ENCODE measurements around the gene PAM.
"Not testable (repeated sequence)": the region's sequence is repeated elsewhere in the genome, so short reads cannot be mapped to it uniquely, and the experiment has no call there.

PAM gene

GRCh38 chr5:102747386-102748166, 7.5 kb upstream of the PAM start:
- TF ChIP-seq FOXP2 (optimal IDR thresholded peaks at IDR 0.05; ENCODE audit: control extremely low read depth, extremely low read length, insufficient read depth), result no peak
- TF ChIP-seq EZH2 (IDR thresholded peaks at IDR 0.05), result no peak
- TF ChIP-seq POLR2AphosphoS5 (IDR thresholded peaks at IDR 0.05; ENCODE audit: borderline replicate concordance, low read depth, low read length), result no peak
- Histone ChIP-seq H3K36me3 (ENCODE audit: insufficient read depth, low read length) (no peaks in the 10 kb centered on the region), H3K4me3 (no peak overlapping the region), H3K9ac (ENCODE audit: insufficient read length) (no peak overlapping the region), H3K27ac (no peak overlapping the region), H3K9me3 (ENCODE audit: low read depth, low read length) (no peaks in the 10 kb centered on the region)
- DNase-seq (ENCODE audit: low read depth, low spot score), result no peak

DNA sequence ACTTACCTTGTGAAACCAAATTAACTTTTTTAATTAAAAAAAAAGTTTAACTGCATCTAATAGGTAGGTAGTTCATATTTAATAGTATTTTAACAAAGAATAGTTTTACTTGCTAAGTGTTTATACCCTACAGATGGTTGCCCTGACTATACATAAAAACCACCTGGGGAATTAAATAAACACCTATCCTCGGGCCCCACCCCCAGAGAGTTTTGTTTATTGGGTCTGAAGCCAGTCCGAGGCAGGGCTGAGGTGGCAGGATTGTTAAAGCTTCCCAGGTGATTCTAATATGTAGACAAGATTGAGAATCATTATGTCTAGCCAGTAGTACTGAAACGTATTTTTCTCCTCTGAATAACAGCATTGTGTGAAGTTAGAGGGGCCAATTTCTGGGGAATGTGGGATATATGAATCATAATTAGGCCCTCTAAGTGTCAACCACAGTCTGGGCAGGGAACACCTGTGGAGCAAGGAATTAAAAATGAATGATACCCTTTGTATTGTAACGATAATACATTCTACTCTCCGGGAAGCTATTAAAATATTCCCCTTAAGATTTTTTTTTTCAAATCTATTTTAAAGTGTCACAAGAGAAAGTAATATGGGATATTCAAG, 5.6 kb upstream of the PAM start:
- no peak for DNase-seq (ENCODE audit: low read depth, low spot score)
- Histone ChIP-seq H3K27ac (no peak overlapping the region), H3K36me3 (ENCODE audit: insufficient read depth, low read length) (no peaks in the 10 kb centered on the region), H3K9me3 (ENCODE audit: low read depth, low read length) (no peaks in the 10 kb centered on the region), H3K4me3 (no peak overlapping the region), H3K9ac (ENCODE audit: insufficient read length) (no peak overlapping the region)
- TF ChIP-seq POLR2AphosphoS5 (IDR thresholded peaks at IDR 0.05; ENCODE audit: borderline replicate concordance, low read depth, low read length), result no peak
- no peak for TF ChIP-seq EZH2 (IDR thresholded peaks at IDR 0.05)

DNA sequence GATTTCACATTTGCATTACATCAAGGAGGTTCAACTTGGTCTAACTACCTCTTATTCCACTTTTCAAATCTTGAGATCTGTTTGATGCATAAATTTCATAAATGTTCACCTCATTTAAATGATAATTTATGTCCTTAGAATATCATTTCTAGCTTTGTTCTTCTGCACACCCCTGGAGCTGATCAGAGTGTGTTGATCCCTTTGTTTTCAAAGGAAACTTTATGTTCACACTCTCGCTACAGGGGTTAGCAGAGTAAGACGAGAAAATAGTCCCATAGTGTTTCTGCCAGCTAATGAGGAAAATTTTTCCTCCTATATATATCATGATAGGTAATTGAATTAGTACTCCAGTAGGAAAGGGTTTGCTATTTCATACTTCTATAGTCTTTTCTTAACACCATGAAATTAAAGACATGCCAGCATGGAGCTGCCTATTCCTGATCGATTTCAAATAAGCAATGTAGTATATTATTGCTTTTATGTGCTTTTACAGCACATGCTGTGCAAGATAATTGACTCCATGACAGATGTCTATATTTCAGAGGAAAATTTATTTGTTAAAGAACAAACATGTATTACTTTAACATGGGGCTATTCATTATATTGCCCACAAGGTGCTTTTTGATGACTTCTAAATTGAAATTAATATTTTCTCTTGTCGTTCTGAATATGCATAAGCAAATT, 4.8 kb upstream of the PAM start:
- H3K9me3 ChIP-seq (ENCODE audit: low read depth, low read length), result no peaks in the 10 kb centered on the region
- TF ChIP-seq EZH2 (IDR thresholded peaks at IDR 0.05), result no peak
- no peak for TF ChIP-seq FOXP2 (optimal IDR thresholded peaks at IDR 0.05; ENCODE audit: control extremely low read depth, extremely low read length, insufficient read depth)
- TF ChIP-seq POLR2AphosphoS5 (IDR thresholded peaks at IDR 0.05; ENCODE audit: borderline replicate concordance, low read depth, low read length), result no peak
- no peak overlapping the region for H3K9ac ChIP-seq (ENCODE audit: insufficient read length)
- no peak overlapping the region for H3K27ac ChIP-seq
- no peaks in the 10 kb centered on the region for H3K36me3 ChIP-seq (ENCODE audit: insufficient read depth, low read length)
- H3K4me3 ChIP-seq, result no peak overlapping the region
- no peak for DNase-seq (ENCODE audit: low read depth, low spot score)

DNA sequence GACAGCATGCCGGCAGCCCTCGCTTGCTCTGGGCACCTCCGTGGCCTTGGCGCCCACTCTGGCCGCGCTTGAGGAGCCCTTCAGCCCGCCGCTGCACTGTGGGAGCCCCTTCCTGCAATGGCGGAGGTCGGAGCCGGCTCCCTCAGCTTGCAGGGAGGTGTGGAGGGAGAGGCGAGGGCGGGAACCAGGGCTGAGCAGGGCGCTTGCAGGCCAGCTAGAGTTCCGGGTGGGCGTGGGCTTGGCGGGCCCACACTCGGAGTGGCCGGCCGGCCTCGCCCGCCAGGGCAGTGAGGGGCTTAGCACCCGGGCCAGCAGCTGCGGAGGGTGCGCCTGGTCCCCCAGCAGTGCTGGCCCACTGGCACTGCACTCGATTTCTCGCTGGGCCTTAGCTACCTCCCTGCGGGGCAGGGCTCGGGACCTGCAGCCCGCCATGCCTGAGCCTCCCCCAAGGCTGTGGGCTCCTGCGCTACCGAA, 3.2 kb upstream of the PAM start:
- H3K36me3 ChIP-seq (ENCODE audit: insufficient read depth, low read length); H3K27ac ChIP-seq; DNase-seq (ENCODE audit: low read depth, low spot score); H3K4me3 ChIP-seq; H3K9me3 ChIP-seq (ENCODE audit: low read depth, low read length); H3K9ac ChIP-seq (ENCODE audit: insufficient read length): not testable (repeated sequence)

DNA sequence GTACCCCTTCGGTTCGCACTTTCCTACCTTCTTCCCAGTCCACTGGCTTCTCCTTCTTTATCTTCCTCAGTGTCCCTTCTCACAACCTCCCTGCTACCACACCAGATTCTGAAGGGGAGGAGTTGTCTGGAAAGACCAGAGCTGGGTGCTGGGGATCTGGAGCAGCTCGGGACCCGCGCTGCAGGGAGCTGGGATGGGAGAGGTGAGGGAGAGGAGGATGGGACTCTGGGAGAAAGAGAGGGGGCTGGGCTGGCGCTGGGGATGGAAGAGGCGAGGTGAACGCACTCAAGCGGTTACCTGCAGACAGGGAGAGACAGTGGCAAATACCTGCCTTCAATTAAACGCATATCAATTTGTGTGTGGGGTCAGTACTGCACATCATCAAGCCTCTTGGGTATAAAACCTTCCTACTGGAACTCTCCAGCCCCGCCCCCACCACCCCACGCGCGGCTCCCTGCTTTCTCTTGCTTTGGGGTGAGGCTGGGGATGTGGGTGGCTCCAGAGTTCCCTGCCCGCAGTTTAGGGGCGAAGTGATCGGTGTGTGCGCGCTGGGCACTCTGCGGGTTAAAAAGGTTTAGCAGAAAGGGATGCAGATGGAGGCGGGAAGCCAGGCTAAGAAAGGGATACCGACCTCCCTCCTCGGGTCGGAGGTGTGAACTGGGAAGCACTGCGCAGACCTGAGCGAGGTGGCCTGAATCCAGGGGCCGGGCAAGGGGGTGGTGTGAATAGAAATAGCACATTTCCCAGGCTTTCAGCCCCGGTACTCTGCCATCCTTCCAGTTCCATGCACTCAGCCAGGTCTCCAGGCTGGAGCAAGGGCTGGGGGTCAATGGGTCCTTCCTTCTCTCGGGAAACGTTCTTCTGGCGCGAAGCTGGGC, 977 bp upstream of the PAM start:
- TF ChIP-seq POLR2AphosphoS5 (IDR thresholded peaks at IDR 0.05; ENCODE audit: borderline replicate concordance, low read depth, low read length) (no peak), FOXP2 (optimal IDR thresholded peaks at IDR 0.05; ENCODE audit: control extremely low read depth, extremely low read length, insufficient read depth) (no peak)
- H3K9ac ChIP-seq (ENCODE audit: insufficient read length), result peak overlapping the region; percentile 77
- H3K4me3 ChIP-seq, result peak overlapping the region; percentile 80
- no peak overlapping the region for H3K27ac ChIP-seq
- H3K9me3 ChIP-seq (ENCODE audit: low read depth, low read length), result no peaks in the 10 kb centered on the region
- no peaks in the 10 kb centered on the region for H3K36me3 ChIP-seq (ENCODE audit: insufficient read depth, low read length)
- no peak for DNase-seq (ENCODE audit: low read depth, low spot score)

DNA sequence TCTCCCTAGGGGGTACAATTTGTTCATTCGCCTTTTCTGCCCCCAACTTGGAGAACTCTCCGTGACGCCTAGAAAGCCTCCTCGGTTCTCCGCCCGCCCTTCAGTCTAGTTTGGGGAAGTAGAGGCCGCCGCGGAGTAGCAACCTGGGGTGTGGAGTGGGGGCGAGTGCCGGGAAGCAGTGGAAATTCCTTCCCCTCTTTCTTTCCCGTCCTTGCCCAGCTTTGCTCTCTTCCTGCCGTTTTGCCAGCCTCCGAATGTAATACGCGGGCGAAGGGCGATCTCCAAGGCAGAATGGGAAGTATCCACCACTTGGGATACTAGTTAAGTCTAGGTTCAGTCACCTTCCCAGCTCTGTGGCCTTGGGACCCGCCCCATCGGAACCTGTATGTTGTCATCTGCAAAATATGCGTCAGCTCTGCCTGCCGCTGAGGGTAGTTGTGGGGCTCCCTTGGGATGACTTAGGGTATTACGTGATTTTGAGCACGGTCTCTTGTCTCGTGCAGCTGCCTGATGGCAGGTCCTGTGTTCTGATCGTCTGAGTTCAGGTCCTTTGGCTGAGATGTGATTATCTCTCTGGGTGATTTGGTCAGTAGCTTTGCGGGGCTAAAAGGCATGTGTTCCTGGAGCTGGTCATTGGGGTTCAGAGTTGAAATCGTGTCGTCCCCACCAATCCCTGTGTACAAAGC, 724 bp downstream of the PAM start:
- Histone ChIP-seq H3K4me3 (peak overlapping the region; percentile 80), H3K9me3 (ENCODE audit: low read depth, low read length) (no peaks in the 10 kb centered on the region), H3K9ac (ENCODE audit: insufficient read length) (peak overlapping the region; percentile 77), H3K36me3 (ENCODE audit: insufficient read depth, low read length) (no peaks in the 10 kb centered on the region), H3K27ac (no peak overlapping the region)
- no peak for DNase-seq (ENCODE audit: low read depth, low spot score)
- TF ChIP-seq EZH2 (IDR thresholded peaks at IDR 0.05), result no peak
- no peak for TF ChIP-seq POLR2AphosphoS5 (IDR thresholded peaks at IDR 0.05; ENCODE audit: borderline replicate concordance, low read depth, low read length)
- no peak for TF ChIP-seq FOXP2 (optimal IDR thresholded peaks at IDR 0.05; ENCODE audit: control extremely low read depth, extremely low read length, insufficient read depth)

- TF ChIP-seq POLR2AphosphoS5 (IDR thresholded peaks at IDR 0.05; ENCODE audit: borderline replicate concordance, low read depth, low read length), result no peak
- TF ChIP-seq FOXP2 (optimal IDR thresholded peaks at IDR 0.05; ENCODE audit: control extremely low read depth, extremely low read length, insufficient read depth), result no peak
- no peak for TF ChIP-seq EZH2 (IDR thresholded peaks at IDR 0.05)
- H3K4me3 ChIP-seq, result no peak overlapping the region
- no peak overlapping the region for H3K27ac ChIP-seq
- DNase-seq (ENCODE audit: low read depth, low spot score), result no peak
- H3K36me3 ChIP-seq (ENCODE audit: insufficient read depth, low read length), result no peaks in the 10 kb centered on the region
- no peak overlapping the region for H3K9ac ChIP-seq (ENCODE audit: insufficient read length)
- no peaks in the 10 kb centered on the region for H3K9me3 ChIP-seq (ENCODE audit: low read depth, low read length)
Observed at GRCh38 chr5:102758576-102758975, 3.5 kb downstream of the PAM start.
